GM10266 (cell line): ENCODE measurements around the gene TMIGD2.
"Not testable (repeated sequence)": the region's sequence is repeated elsewhere in the genome, so short reads cannot be mapped to it uniquely, and the experiment has no call there.

Source experiments
- DNase-seq: peaks from one replicate; pipeline ENCODE4 v3.0.0; 2012; ENCODE audit errors: extremely low spot score
- CTCF ChIP-seq: IDR thresholded peaks from 2 replicates; pipeline ENCODE4 v1.5.1; 2012; ENCODE audit warnings: mild to moderate bottlenecking, low read depth; ENCODE audit not compliant: control insufficient read depth, insufficient read depth; ENCODE audit errors: missing control alignments

TMIGD2 gene

GRCh38 chr19:4302243-4302640 is at the start of gene TMIGD2:
TSS of gene TMIGD2 (minus strand) at chr19:4302389. CDS start at chr19:4302385, 4 bp downstream.
- no peak for TF ChIP-seq CTCF
- no peak for DNase-seq

GRCh38 chr19:4350726-4351125 is 48.5 kb upstream of the TMIGD2 start:
- no peak for DNase-seq
- TF ChIP-seq CTCF = no peak

GRCh38 chr19:4350111-4350510 is 47.9 kb upstream of the TMIGD2 start:
- no peak for DNase-seq
- TF ChIP-seq CTCF = no peak

- not testable (repeated sequence) for DNase-seq
Measured at GRCh38 chr19:4349225-4349624, 47.0 kb upstream of the TMIGD2 start.

GRCh38 chr19:4347521-4347920 is 45.3 kb upstream of the TMIGD2 start:
- no peak for TF ChIP-seq CTCF
- no peak for DNase-seq

GRCh38 chr19:4346020-4346383 is 43.8 kb upstream of the TMIGD2 start:
- no peak for DNase-seq
- no peak for TF ChIP-seq CTCF

- TF ChIP-seq CTCF = no peak
- DNase-seq = no peak
Measured at GRCh38 chr19:4345342-4346019, 43.3 kb upstream of the TMIGD2 start.

GRCh38 chr19:4343370-4344307 is 41.5 kb upstream of the TMIGD2 start, which contains the start of gene MPND:
TSS of gene MPND (plus strand) at chr19:4343562. CDS start at chr19:4343594, 32 bp downstream.
- peak; percentile 95 for DNase-seq

More at GRCh38 chr19:4343370-4344307, 41.5 kb upstream of the TMIGD2 start, which contains the start of gene MPND:
- TF ChIP-seq CTCF = no peak
